ENCODE measurements around the gene CLCN4.

- TF ChIP-seq, protein P1, sequence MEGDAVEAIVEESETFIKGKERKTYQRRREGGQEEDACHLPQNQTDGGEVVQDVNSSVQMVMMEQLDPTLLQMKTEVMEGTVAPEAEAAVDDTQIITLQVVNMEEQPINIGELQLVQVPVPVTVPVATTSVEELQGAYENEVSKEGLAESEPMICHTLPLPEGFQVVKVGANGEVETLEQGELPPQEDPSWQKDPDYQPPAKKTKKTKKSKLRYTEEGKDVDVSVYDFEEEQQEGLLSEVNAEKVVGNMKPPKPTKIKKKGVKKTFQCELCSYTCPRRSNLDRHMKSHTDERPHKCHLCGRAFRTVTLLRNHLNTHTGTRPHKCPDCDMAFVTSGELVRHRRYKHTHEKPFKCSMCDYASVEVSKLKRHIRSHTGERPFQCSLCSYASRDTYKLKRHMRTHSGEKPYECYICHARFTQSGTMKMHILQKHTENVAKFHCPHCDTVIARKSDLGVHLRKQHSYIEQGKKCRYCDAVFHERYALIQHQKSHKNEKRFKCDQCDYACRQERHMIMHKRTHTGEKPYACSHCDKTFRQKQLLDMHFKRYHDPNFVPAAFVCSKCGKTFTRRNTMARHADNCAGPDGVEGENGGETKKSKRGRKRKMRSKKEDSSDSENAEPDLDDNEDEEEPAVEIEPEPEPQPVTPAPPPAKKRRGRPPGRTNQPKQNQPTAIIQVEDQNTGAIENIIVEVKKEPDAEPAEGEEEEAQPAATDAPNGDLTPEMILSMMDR (conservative IDR thresholded peaks at IDR 0.05; ENCODE audit: low read length), result no peak
- no peak for TF ChIP-seq EZH2phosphoT487 (IDR thresholded peaks at IDR 0.05; ENCODE audit: borderline replicate concordance)
These were observed 29.9 kb upstream of the CLCN4 start for GRCh38 chrX:10126834-10127233.
